Activated effector memory CD4-positive, alpha-beta T cell treated with anti-CD3 and anti-CD28 coated beads, Interleukin-2, amount 50 U/mL, for 16 hours (primary cell): ENCODE data around the gene NAA80.

Experiments
- DNase-seq: peaks from one replicate; pipeline ENCODE4 v3.0.0-alpha.2; 2020

The NAA80 gene

GRCh38 chr3:50254577-50255250 lies 44.5 kb downstream of the NAA80 start:
- no peak for DNase-seq

GRCh38 chr3:50251220-50251619 lies 48.0 kb downstream of the NAA80 start:
- peak; percentile 84 for DNase-seq

- DNase-seq: no peak
Measured at GRCh38 chr3:50250514-50250913, 48.7 kb downstream of the NAA80 start.

- no peak for DNase-seq
Measured at GRCh38 chr3:50249457-50249856, 49.7 kb downstream of the NAA80 start.

GRCh38 chr3:50248387-50248786 lies 50.8 kb downstream of the NAA80 start:
- DNase-seq: no peak

GRCh38 chr3:50246517-50246954 lies 52.7 kb downstream of the NAA80 start:
- DNase-seq: peak; percentile 93
